DMS 273 (cell line): ENCODE data around the gene SUZ12.
"Not testable (repeated sequence)": the region's sequence is repeated elsewhere in the genome, so short reads cannot be mapped to it uniquely, and the experiment has no call there.

Source experiments
- DNase-seq: peaks from one replicate; lab custom pipeline; 2025; ENCODE audit not compliant: unreplicated experiment; lab: John Stamatoyannopoulos, UW

SUZ12 gene

DNA sequence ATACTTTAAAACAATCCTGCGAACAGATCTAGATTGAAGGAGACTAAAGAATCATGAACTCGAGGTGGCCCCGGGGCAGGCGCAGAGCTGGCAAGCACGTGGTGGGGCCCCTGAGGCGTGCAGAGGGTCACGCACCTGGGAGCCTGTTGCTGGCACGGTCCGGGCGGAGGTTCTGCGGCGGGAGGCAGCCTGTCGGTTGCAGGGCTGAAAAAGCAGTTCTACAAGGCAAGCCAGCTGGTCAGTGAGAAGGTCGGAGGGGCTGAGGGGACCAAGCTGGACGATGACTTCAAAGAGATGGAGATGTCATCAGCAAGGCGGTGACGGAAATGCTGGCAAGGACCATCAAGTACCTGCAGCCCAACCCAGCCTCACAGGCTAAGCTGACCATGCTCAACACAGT, 103.4 kb downstream of the SUZ12 start:
- DNase-seq: not testable (repeated sequence)

DNA sequence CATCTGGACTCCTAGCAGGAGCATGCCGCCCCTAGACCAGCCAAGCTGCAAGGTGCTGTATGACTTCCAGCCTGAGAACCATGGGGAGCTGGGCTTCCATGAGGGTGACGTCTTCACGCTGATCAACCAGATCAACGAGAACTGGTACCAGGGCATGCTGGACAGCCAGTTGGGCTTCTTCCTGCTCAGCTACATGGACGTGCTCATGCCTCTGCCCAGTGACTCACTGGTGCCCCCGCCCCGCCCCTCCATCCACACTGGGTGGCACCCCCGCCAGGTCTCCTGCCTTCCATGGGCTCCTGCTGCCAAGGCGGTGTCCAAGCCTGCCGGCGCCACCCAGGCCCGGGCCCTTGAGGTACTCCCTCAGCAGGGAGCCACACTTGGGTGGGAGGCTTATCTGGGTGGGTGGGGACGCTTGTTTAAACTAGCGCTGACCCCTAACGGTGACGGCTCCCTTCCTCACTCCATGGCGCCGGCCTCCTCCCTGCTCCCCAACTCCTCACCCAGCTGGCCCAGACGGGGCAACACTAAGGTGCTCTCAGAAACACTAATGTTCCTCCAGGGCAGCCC, 104.6 kb downstream of the SUZ12 start:
- not testable (repeated sequence) for DNase-seq

DNA sequence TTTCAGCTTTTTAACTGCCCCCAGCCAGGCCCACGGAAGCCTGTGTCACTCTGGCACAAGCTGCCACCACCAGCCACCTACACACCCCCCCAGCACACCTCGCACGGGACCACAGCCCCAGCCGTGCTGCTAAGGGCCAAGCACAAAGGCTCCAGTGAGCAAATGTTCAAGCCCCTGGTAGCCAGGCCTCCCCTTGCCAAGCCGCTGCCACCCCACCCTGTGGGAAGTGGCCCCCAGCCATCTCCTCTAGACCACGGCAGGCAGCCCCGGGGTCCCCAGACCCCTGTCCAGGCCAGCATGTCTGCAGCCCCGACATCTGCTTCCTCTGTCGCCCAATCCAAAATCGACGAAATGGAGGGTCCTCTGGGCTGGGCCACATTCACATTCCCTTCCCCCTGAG, 105.5 kb downstream of the SUZ12 start:
- DNase-seq: not testable (repeated sequence)

DNA sequence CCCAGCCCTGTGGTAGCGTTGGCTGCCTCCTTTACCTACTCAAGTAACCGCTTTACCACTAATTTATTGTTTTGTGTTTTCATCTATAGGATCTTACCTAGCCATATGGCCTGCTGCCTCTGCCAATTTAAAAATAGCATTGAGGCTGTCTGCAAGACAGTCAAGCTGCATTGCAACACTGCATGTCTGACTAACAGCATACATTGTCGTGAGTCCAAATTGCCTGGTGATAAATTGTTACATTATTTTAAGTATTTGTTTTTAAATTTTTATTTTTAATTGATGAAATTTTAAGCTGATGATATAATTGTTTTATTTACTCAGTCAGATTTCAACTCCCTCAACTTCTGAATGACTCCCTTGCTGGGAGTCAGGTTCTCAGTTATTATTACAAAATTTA, 108.8 kb downstream of the SUZ12 start:
- DNase-seq: not testable (repeated sequence)

DNA sequence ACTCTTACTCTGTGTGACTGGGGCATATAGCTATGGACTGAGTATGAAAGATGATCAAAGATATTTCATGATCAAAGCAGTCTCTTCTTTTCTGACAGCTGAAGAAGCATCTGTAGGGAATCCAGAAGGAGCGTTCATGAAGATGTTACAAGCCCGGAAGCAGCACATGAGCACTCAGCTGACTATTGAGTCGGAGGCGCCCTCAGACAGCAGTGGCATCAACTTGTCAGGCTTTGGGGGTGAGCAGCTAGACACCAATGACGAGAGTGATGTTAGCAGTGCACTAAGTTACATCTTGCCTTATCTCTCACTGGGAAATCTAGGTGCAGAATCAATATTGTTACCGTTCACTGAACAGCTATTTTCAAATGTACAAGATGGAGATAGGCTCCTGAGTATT, 110.9 kb downstream of the SUZ12 start:
- DNase-seq: not testable (repeated sequence)
